Testis (tissue), 3 donors: ENCODE results near the gene DNAJC15. TPM values are rescaled to one million over a fixed set of nuclear protein-coding genes. Genes with fewer than 3 reads are reported as not detected.

Experiments
- DNase-seq: peaks from one replicate; pipeline ENCODE4 v3.0.0-alpha.2; 2019
- H3K27ac ChIP-seq, 2 donors: fragments of 200-600 bp; sonication (generic); one replicate each; pipeline ENCODE4 v1.5.1; 2019
- H3K27me3 ChIP-seq: fragments of 200-600 bp; sonication (generic); one replicate; pipeline ENCODE4 v1.5.1; 2019
- H3K36me3 ChIP-seq: fragments of 200-600 bp; sonication (generic); one replicate; pipeline ENCODE4 v1.5.1; 2017; ENCODE audit warnings: low read depth; ENCODE audit errors: missing control alignments
- H3K4me1 ChIP-seq: fragments of 200-600 bp; sonication (generic); one replicate; pipeline ENCODE4 v1.5.1; 2019
- H3K4me3 ChIP-seq, 2 donors: fragments of 200-600 bp; sonication (generic); one replicate each; pipeline ENCODE4 v1.5.1; 2017 to 2019
- H3K9me3 ChIP-seq: fragments of 200-600 bp; sonication (generic); one replicate; pipeline ENCODE4 v1.5.1; 2017
- CTCF ChIP-seq, 3 experiments: fragments of 450-650 bp in 2 of 3; fragments of 200-600 bp in 1 of 3; sonication (generic) in 1 of 3; IDR thresholded peaks; one replicate each; pipeline ENCODE4 v1.5.1; 2016 to 2019; ENCODE audit warnings: antibody characterized with exemption in 3 of 3, mild to moderate bottlenecking in 2 of 3, moderate library complexity in 1 of 3
- POLR2A ChIP-seq: fragments of 450-650 bp; IDR thresholded peaks from one replicate; pipeline ENCODE4 v1.6.1; 2017; ENCODE audit warnings: antibody characterized with exemption, mild to moderate bottlenecking, moderate library complexity
- WGBS, 2 donors: methylation state at CpG; one replicate each; pipeline ENCODE4 v1.1.5; 2018; 5-methylcytosine and 5-hydroxymethylcytosine counted together
- intact Hi-C: fragments of 100-400 bp; cut with DNase I; formaldehyde crosslinking; loops from one replicate; pipeline ENCODE4 v1.15.1; 2023; ENCODE audit warnings: low total_unique reads
- polyA plus RNA-seq: library from polyadenylated mRNA; stranded (reverse); fragments of 350-450 nt; fragmentation: Illumina TruSeq; extraction: RNeasy Lipid Tissue Mini Kit (QIAGEN cat#74804); gene quantifications from one replicate; pipeline ENCODE4 v1.2.3, GENCODE V29; 2014; ENCODE audit warnings: low read depth, low replicate concordance; ENCODE audit not compliant: insufficient read depth
- total RNA-seq, 2 donors: library from RNA; depleted of rRNA; stranded (reverse); fragments of >200 nt; gene quantifications; one replicate each; pipeline ENCODE4 v1.2.3, GENCODE V29; 2016

DNAJC15 gene
- total and polyA plus RNA-seq, 3 donors from 2014 or later, result 11.8 to 49.8 (median 17.2) TPM

- Histone ChIP-seq H3K36me3 (no peaks in the 10 kb centered on the region), H3K27me3 (no peaks in the 10 kb centered on the region), H3K27ac (peak overlapping the region; percentile 28 to 48), H3K9me3 (no peaks in the 10 kb centered on the region), H3K4me1 (peaks cover 15% of the 10 kb centered on the region), H3K4me3 (no peak overlapping the region)
- DNase-seq, result no peak
- 17 to 51% methylated on average over 2 of the region's 2 CpGs for WGBS, 2 donors
- no peak for TF ChIP-seq POLR2A
- no peak for TF ChIP-seq CTCF (IDR thresholded peaks at IDR 0.05)
- intact Hi-C loops, result no loop called here
Observed at GRCh38 chr13:43019811-43020210, 3.6 kb upstream of the DNAJC15 start.

GRCh38 chr13:43020794-43021193 lies 2.6 kb upstream of the DNAJC15 start:
- intact Hi-C loops, result no loop called here

GRCh38 chr13:43021926-43022670 lies 1.3 kb upstream of the DNAJC15 start:
- H3K27ac ChIP-seq, result peak overlapping the region in 1 of 2 donors; percentile 30
- H3K4me3 ChIP-seq, result no peak overlapping the region
- no peaks in the 10 kb centered on the region for H3K36me3 ChIP-seq
- intact Hi-C loops, result no loop called here
- H3K4me1 ChIP-seq, result peaks cover 15% of the 10 kb centered on the region
- no peaks in the 10 kb centered on the region for H3K27me3 ChIP-seq
- TF ChIP-seq CTCF (IDR thresholded peaks at IDR 0.05), result no peak
- no peak for TF ChIP-seq POLR2A
- WGBS, 2 donors, result 66 to 70% methylated on average over 11 of the region's 11 CpGs
- no peaks in the 10 kb centered on the region for H3K9me3 ChIP-seq
- no peak for DNase-seq

More at GRCh38 chr13:43020794-43021193, 2.6 kb upstream of the DNAJC15 start:
- Histone ChIP-seq H3K36me3 (no peaks in the 10 kb centered on the region), H3K4me3 (no peak overlapping the region), H3K27me3 (no peaks in the 10 kb centered on the region), H3K4me1 (peaks cover 15% of the 10 kb centered on the region), H3K9me3 (no peaks in the 10 kb centered on the region), H3K27ac (peak overlapping the region in 1 of 2 donors; percentile 28)
- no peak for DNase-seq
- 73 to 100% methylated on average over 1 of the region's 1 CpG for WGBS, 2 donors
- TF ChIP-seq POLR2A (no peak), CTCF (IDR thresholded peaks at IDR 0.05) (no peak)

GRCh38 chr13:43022934-43023288 lies 475 bp upstream of the DNAJC15 start:
- no peak for DNase-seq
- H3K27ac ChIP-seq, result peak overlapping the region; percentile 72 to 76
- peaks cover 15% of the 10 kb centered on the region for H3K4me1 ChIP-seq
- H3K36me3 ChIP-seq, result no peaks in the 10 kb centered on the region
- H3K27me3 ChIP-seq, result no peaks in the 10 kb centered on the region
- WGBS, 2 donors, result 60 to 68% methylated on average over 10 to 12 of the region's 12 CpGs
- H3K4me3 ChIP-seq, result peak overlapping the region; percentile 55 to 69
- no peaks in the 10 kb centered on the region for H3K9me3 ChIP-seq
- intact Hi-C loops, result no loop called here
- no peak for TF ChIP-seq CTCF (IDR thresholded peaks at IDR 0.05)
- no peak for TF ChIP-seq POLR2A

- H3K27me3 ChIP-seq, result no peaks in the 10 kb centered on the region
- 55 to 62% methylated on average over 2 of the region's 2 CpGs for WGBS, 2 donors
- intact Hi-C loops, result no loop called here
Observed at GRCh38 chr13:43026262-43026661, 2.9 kb downstream of the DNAJC15 start.

More at GRCh38 chr13:43026262-43026661, 2.9 kb downstream of the DNAJC15 start:
- H3K27ac ChIP-seq, result no peak overlapping the region
- H3K4me3 ChIP-seq, result no peak overlapping the region
- no peaks in the 10 kb centered on the region for H3K36me3 ChIP-seq
- no peak for DNase-seq
- no peaks in the 10 kb centered on the region for H3K9me3 ChIP-seq
- peaks cover 6% of the 10 kb centered on the region for H3K4me1 ChIP-seq
- TF ChIP-seq POLR2A (no peak), CTCF (IDR thresholded peaks at IDR 0.05) (no peak)
